Measurements from ENCODE around the gene TMEM169. TPM values are rescaled to one million over a fixed set of nuclear protein-coding genes. Genes with fewer than 3 reads are reported as not detected.

The TMEM169 gene
- total and polyA plus RNA-seq, 2 of the 4 experiments (the other 2 are of a cell fraction): 0.15 to 0.54 TPM

- H4K91ac ChIP-seq (ENCODE audit: insufficient read depth, low read depth, low read length): no peak overlapping the region
- dilution Hi-C loops (cut with HindIII; ENCODE audit: low sequenced_read_pairs, unreplicated experiment) (no loop called here), intact Hi-C loops (cut with micrococcal nuclease) (no loop called here), in situ Hi-C loops (cut with MboI; ENCODE audit: low sequenced_read_pairs) (no loop called here)
- BruUV-seq (replicated peaks): no TSS peak
- peaks cover 34 to 56% of the 10 kb centered on the region in 2 experiments for H3K79me1 ChIP-seq (ENCODE audit: low read depth in 1 of 2, low read length in 2 of 2)
- H2BK15ac ChIP-seq (ENCODE audit: low read depth, low read length): no peak overlapping the region
- no peak overlapping the region for H3K18ac ChIP-seq (ENCODE audit: low read depth, low read length)
- H3K27me3 ChIP-seq (ENCODE audit: control insufficient read depth, insufficient read depth, low read length): no peaks in the 10 kb centered on the region
- H4K8ac ChIP-seq (ENCODE audit: low read depth in 2 of 2, low read length in 2 of 2): no peak overlapping the region
- ChIA-PET POLR2A (ENCODE audit: unreplicated experiment) (interaction anchor here (0.5 kb wide), 2 partner anchors 533 to 880 kb away, joined by 6 to 11 read pairs; no protein-coding TSS in a partner anchor), CTCF (interaction anchor here (0.8 kb wide), 1 partner anchor 223 kb away, joined by 6 read pairs; no protein-coding TSS in a partner anchor)
- ATAC-seq (ENCODE audit: low read depth) (no peak), DNase-seq (peak; percentile 70)
- no peak overlapping the region for H2AFZ ChIP-seq (replicated peaks; ENCODE audit: low read length, poor library complexity)
- no peak overlapping the region for H3K4me2 ChIP-seq (ENCODE audit: low read depth, low read length)
- H3K36me3 ChIP-seq (ENCODE audit: control insufficient read depth, insufficient read depth, low read length): peaks cover 52% of the 10 kb centered on the region
- H3K9me1 ChIP-seq (ENCODE audit: insufficient read depth, low read length): 0 out of 2 replicates have a peak, but pooled peaks cover 5% of the 10 kb centered on the region
- no peak overlapping the region for H3K56ac ChIP-seq (ENCODE audit: extremely low read depth, insufficient read depth, low read length)
- H2AK5ac ChIP-seq (ENCODE audit: low read depth, low read length): no peak overlapping the region
- H3K4me1 ChIP-seq (ENCODE audit: control insufficient read depth, insufficient read depth, low read length): peaks cover 3% of the 10 kb centered on the region; the same call in 1 of the 2 replicates
- H3K4ac ChIP-seq (ENCODE audit: low read depth, low read length): no peak overlapping the region
- H3K9me3 ChIP-seq (ENCODE audit: control insufficient read depth, insufficient read depth, low read length): no peaks in the 10 kb centered on the region
- no peak overlapping the region for H3K23ac ChIP-seq (ENCODE audit: low read depth, low read length)
- TF ChIP-seq ELK1 (IDR thresholded peaks at IDR 0.05; ENCODE audit: borderline replicate concordance, low read depth, low read length) (no peak), NFE2L2 (IDR thresholded peaks at IDR 0.05; ENCODE audit: low read depth, low read length) (no peak), POLR2A (IDR thresholded peaks at IDR 0.05; ENCODE audit: low read depth, low read length) (no peak), USF2 (IDR thresholded peaks at IDR 0.05; ENCODE audit: low read depth, low read length) (no peak), CTCF (conservative IDR thresholded peaks at IDR 0.05; ENCODE audit: low read depth, low read length) (no peak), MAFK (IDR thresholded peaks at IDR 0.05; ENCODE audit: low read depth, low read length) (no peak), BHLHE40 (IDR thresholded peaks at IDR 0.05; ENCODE audit: low read depth, low read length) (no peak), MAZ (IDR thresholded peaks at IDR 0.05; ENCODE audit: borderline replicate concordance, low read depth, low read length) (no peak), RCOR1 (IDR thresholded peaks at IDR 0.05; ENCODE audit: insufficient replicate concordance, low read length) (no peak), FOS (IDR thresholded peaks at IDR 0.05; ENCODE audit: low read depth, low read length) (no peak), RAD21 (IDR thresholded peaks at IDR 0.05; ENCODE audit: low read length) (no peak), RFX5 (IDR thresholded peaks at IDR 0.05; ENCODE audit: low read depth, low read length) (no peak), CHD1 (IDR thresholded peaks at IDR 0.05; ENCODE audit: low read depth, low read length) (no peak), MXI1 (IDR thresholded peaks at IDR 0.05; ENCODE audit: borderline replicate concordance, low read depth, low read length) (no peak), CEBPB (IDR thresholded peaks at IDR 0.05; ENCODE audit: low read depth, low read length) (no peak)
- no CpG with 5 or more reads among the region's 5 CpGs for WGBS, 2 experiments (ENCODE audit: extremely low coverage in 2 of 2, insufficient read length in 1 of 2)
- H2BK20ac ChIP-seq (ENCODE audit: low read depth, low read length): no peak overlapping the region
- no peak overlapping the region for H3K9ac ChIP-seq (ENCODE audit: low read depth, low read length)
- no peak overlapping the region for H4K5ac ChIP-seq (ENCODE audit: low read depth, low read length)
- H2AK9ac ChIP-seq (replicated peaks; ENCODE audit: low read depth, low read length, poor library complexity): no peak overlapping the region
- H3K4me3 ChIP-seq (ENCODE audit: insufficient read depth, low read depth, low read length): no peak overlapping the region
- H2BK5ac ChIP-seq (ENCODE audit: low read depth, low read length, poor library complexity, severe bottlenecking): no peak overlapping the region
- no peak overlapping the region for H2BK120ac ChIP-seq (ENCODE audit: low read depth, low read length)
- peaks cover 9% of the 10 kb centered on the region; the same call in 1 of the 2 replicates for H4K20me1 ChIP-seq (ENCODE audit: insufficient read depth, low read length)
- no peak overlapping the region for H3K14ac ChIP-seq (replicated peaks; ENCODE audit: low read depth, low read length)
- no peak overlapping the region for H3K27ac ChIP-seq (ENCODE audit: insufficient read depth, low read length)
Observed at GRCh38 chr2:216149741-216150140, 68.0 kb downstream of the TMEM169 start.
